Measurements from ENCODE around the gene PCLO.
"Not testable (repeated sequence)": the region's sequence is repeated elsewhere in the genome, so short reads cannot be mapped to it uniquely, and the experiment has no call there.

PCLO gene

GRCh38 chr7:83055197-83055596 lies 107.5 kb downstream of the PCLO start:
- Histone ChIP-seq H3K27me3 (ENCODE audit: control insufficient read depth in 2 of 2, insufficient read depth in 2 of 2, low read length in 2 of 2) (no peaks in the 10 kb centered on the region), H3K36me3 (ENCODE audit: control insufficient read depth in 2 of 2, insufficient read depth in 2 of 2, low read length in 2 of 2) (no peaks in the 10 kb centered on the region), H3K27ac (ENCODE audit: low read depth in 2 of 2, low read length in 2 of 2) (no peak overlapping the region), H3K4me3 (ENCODE audit: low read length in 2 of 2) (no peak overlapping the region), H3K9ac (ENCODE audit: low read depth in 1 of 2, low read length in 2 of 2) (no peak overlapping the region), H3K9me3 (ENCODE audit: control insufficient read depth in 2 of 2, low read length in 2 of 2) (no peaks in the 10 kb centered on the region), H3K4me1 (ENCODE audit: control insufficient read depth in 2 of 2, insufficient read depth in 2 of 2, low read length in 2 of 2) (no peaks in the 10 kb centered on the region)

GRCh38 chr7:83054472-83054871 lies 108.2 kb downstream of the PCLO start:
- H3K9ac ChIP-seq (ENCODE audit: low read depth in 1 of 2, low read length in 2 of 2), result no peak overlapping the region
- no peaks in the 10 kb centered on the region for H3K27me3 ChIP-seq (ENCODE audit: control insufficient read depth in 2 of 2, insufficient read depth in 2 of 2, low read length in 2 of 2)
- H3K9me3 ChIP-seq (ENCODE audit: control insufficient read depth in 2 of 2, low read length in 2 of 2), result no peaks in the 10 kb centered on the region
- H3K4me1 ChIP-seq (ENCODE audit: control insufficient read depth in 2 of 2, insufficient read depth in 2 of 2, low read length in 2 of 2), result no peaks in the 10 kb centered on the region
- H3K4me3 ChIP-seq (ENCODE audit: low read length in 2 of 2), result no peak overlapping the region
- no peaks in the 10 kb centered on the region for H3K36me3 ChIP-seq (ENCODE audit: control insufficient read depth in 2 of 2, insufficient read depth in 2 of 2, low read length in 2 of 2)
- H3K27ac ChIP-seq (ENCODE audit: low read depth in 2 of 2, low read length in 2 of 2), result no peak overlapping the region

DNA sequence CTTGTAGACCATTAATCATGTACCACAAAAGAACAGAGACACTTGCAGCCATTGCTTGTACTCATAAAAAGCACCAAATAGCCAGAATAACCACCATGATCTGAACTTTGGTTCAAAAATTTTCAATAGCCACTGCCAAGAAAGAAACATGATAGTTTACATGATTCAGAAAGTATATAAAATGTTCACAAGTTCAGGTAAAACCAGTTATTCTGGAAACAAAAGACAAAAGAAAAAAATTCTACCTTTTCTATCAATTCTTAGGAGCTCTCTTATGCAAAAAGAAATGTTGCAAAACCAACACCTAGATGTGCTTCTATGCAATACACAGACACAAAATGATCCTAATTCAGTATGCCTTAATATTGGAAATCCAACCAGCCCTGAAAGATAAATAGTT lies 108.7 kb downstream of the PCLO start:
- Histone ChIP-seq H3K27ac (ENCODE audit: low read depth in 2 of 2, low read length in 2 of 2) (no peak overlapping the region), H3K4me3 (ENCODE audit: low read length in 2 of 2) (no peak overlapping the region), H3K4me1 (ENCODE audit: control insufficient read depth in 2 of 2, insufficient read depth in 2 of 2, low read length in 2 of 2) (no peaks in the 10 kb centered on the region), H3K9ac (ENCODE audit: low read depth in 1 of 2, low read length in 2 of 2) (no peak overlapping the region), H3K27me3 (ENCODE audit: control insufficient read depth in 2 of 2, insufficient read depth in 2 of 2, low read length in 2 of 2) (no peaks in the 10 kb centered on the region), H3K9me3 (ENCODE audit: control insufficient read depth in 2 of 2, low read length in 2 of 2) (no peaks in the 10 kb centered on the region), H3K36me3 (ENCODE audit: control insufficient read depth in 2 of 2, insufficient read depth in 2 of 2, low read length in 2 of 2) (no peaks in the 10 kb centered on the region)

DNA sequence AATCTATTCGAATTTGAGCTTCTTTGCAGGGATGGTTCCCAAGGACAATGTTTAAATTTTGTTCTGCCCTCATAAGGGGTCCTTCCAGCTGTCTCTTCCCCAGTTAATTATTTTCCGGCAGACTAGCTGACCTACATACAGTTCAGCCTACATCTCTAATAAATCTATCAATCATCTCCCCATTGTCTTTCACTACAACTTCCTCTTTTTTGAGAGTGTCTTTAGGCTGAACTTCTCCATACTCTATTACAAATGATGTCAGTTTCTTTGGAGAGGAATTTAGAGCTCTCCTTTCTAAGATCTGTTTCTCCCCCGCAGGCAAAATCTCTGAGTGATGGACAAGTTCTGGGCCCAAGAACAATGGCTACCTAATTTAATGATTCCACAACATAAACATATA lies 122.2 kb downstream of the PCLO start:
- Histone ChIP-seq H3K27ac (ENCODE audit: low read depth in 2 of 2, low read length in 2 of 2) (no peak overlapping the region), H3K36me3 (ENCODE audit: control insufficient read depth in 2 of 2, insufficient read depth in 2 of 2, low read length in 2 of 2) (no peaks in the 10 kb centered on the region), H3K9me3 (ENCODE audit: control insufficient read depth in 2 of 2, low read length in 2 of 2) (no peaks in the 10 kb centered on the region), H3K9ac (ENCODE audit: low read depth in 1 of 2, low read length in 2 of 2) (no peak overlapping the region), H3K4me1 (ENCODE audit: control insufficient read depth in 2 of 2, insufficient read depth in 2 of 2, low read length in 2 of 2) (no peaks in the 10 kb centered on the region), H3K27me3 (ENCODE audit: control insufficient read depth in 2 of 2, insufficient read depth in 2 of 2, low read length in 2 of 2) (no peaks in the 10 kb centered on the region), H3K4me3 (ENCODE audit: low read length in 2 of 2) (no peak overlapping the region)

- Histone ChIP-seq H3K9me3 (ENCODE audit: control insufficient read depth in 2 of 2, low read length in 2 of 2) (no peaks in the 10 kb centered on the region), H3K4me3 (ENCODE audit: low read length in 2 of 2) (no peak overlapping the region), H3K4me1 (ENCODE audit: control insufficient read depth in 2 of 2, insufficient read depth in 2 of 2, low read length in 2 of 2) (no peaks in the 10 kb centered on the region), H3K9ac (ENCODE audit: low read depth in 1 of 2, low read length in 2 of 2) (no peak overlapping the region), H3K27ac (ENCODE audit: low read depth in 2 of 2, low read length in 2 of 2) (no peak overlapping the region), H3K36me3 (ENCODE audit: control insufficient read depth in 2 of 2, insufficient read depth in 2 of 2, low read length in 2 of 2) (no peaks in the 10 kb centered on the region), H3K27me3 (ENCODE audit: control insufficient read depth in 2 of 2, insufficient read depth in 2 of 2, low read length in 2 of 2) (no peaks in the 10 kb centered on the region)
Measured at GRCh38 chr7:83038787-83039186, 123.9 kb downstream of the PCLO start.

DNA sequence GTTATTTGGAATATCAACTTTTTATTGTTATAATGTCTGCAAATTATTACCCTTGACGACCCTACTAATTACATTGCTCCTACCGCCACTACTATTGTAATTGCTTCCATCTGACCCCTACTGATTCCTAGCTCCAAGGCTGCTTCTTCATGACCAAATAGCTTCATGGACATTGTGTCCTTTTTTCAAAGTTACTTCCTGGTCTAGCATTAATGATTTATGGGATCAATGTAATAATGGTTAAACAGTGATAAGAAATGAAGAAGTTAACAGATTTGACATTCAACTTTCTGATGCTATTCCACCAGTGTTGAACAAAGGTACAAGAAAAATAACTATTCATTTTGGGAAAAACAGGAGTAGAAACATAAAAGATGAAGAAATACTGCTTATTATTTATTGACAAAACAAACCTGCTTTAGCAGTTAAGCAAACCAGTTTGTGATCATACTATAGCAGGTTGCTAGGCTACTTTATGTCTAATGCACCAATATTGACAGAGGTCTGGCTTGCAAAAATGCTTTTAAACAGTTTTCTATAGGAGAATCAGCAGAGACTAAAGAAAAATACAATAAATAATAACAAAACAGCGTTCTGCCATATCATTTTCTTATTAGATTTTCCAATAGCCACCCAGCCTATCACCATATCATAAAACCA lies 125.8 kb downstream of the PCLO start:
- no peaks in the 10 kb centered on the region for H3K36me3 ChIP-seq (ENCODE audit: control insufficient read depth in 2 of 2, insufficient read depth in 2 of 2, low read length in 2 of 2)
- H3K9ac ChIP-seq (ENCODE audit: low read depth in 1 of 2, low read length in 2 of 2), result no peak overlapping the region
- no peaks in the 10 kb centered on the region for H3K4me1 ChIP-seq (ENCODE audit: control insufficient read depth in 2 of 2, insufficient read depth in 2 of 2, low read length in 2 of 2)
- H3K4me3 ChIP-seq (ENCODE audit: low read length in 2 of 2), result no peak overlapping the region
- no peak overlapping the region for H3K27ac ChIP-seq (ENCODE audit: low read depth in 2 of 2, low read length in 2 of 2)
- H3K9me3 ChIP-seq (ENCODE audit: control insufficient read depth in 2 of 2, low read length in 2 of 2), result no peaks in the 10 kb centered on the region
- no peaks in the 10 kb centered on the region for H3K27me3 ChIP-seq (ENCODE audit: control insufficient read depth in 2 of 2, insufficient read depth in 2 of 2, low read length in 2 of 2)

DNA sequence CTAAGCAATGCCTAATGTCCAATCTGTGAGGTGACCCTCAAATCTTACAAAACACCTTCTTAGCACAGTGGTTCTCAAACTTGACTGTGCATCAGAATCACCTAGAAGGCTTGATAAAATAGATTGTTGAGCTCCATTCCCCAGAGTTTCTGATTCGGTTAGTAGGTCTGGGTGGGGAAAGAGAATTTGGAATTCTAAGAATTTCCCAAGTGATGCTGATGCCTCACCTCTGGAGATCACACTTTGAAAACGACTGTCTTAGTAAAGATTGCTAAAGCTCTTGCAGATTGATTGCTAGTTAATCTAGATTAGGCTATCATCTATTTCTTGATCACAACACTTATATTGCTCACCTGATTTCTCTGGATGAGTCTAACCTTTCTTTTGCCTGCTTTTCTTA lies 126.6 kb downstream of the PCLO start:
- H3K9me3 ChIP-seq (ENCODE audit: control insufficient read depth in 2 of 2, low read length in 2 of 2), result no peaks in the 10 kb centered on the region
- H3K27me3 ChIP-seq (ENCODE audit: control insufficient read depth in 2 of 2, insufficient read depth in 2 of 2, low read length in 2 of 2), result no peaks in the 10 kb centered on the region
- no peaks in the 10 kb centered on the region for H3K4me1 ChIP-seq (ENCODE audit: control insufficient read depth in 2 of 2, insufficient read depth in 2 of 2, low read length in 2 of 2)

GRCh38 chr7:83032195-83032594 lies 130.5 kb downstream of the PCLO start:
- H3K36me3 ChIP-seq (ENCODE audit: control insufficient read depth in 2 of 2, insufficient read depth in 2 of 2, low read length in 2 of 2), result no peaks in the 10 kb centered on the region
- H3K9me3 ChIP-seq (ENCODE audit: control insufficient read depth in 2 of 2, low read length in 2 of 2), result no peaks in the 10 kb centered on the region

More for the DNA sequence above, 126.6 kb downstream of the PCLO start:
- Histone ChIP-seq H3K27ac (ENCODE audit: low read depth in 2 of 2, low read length in 2 of 2) (no peak overlapping the region), H3K4me3 (ENCODE audit: low read length in 2 of 2) (no peak overlapping the region), H3K9ac (ENCODE audit: low read depth in 1 of 2, low read length in 2 of 2) (no peak overlapping the region), H3K36me3 (ENCODE audit: control insufficient read depth in 2 of 2, insufficient read depth in 2 of 2, low read length in 2 of 2) (no peaks in the 10 kb centered on the region)

DNA sequence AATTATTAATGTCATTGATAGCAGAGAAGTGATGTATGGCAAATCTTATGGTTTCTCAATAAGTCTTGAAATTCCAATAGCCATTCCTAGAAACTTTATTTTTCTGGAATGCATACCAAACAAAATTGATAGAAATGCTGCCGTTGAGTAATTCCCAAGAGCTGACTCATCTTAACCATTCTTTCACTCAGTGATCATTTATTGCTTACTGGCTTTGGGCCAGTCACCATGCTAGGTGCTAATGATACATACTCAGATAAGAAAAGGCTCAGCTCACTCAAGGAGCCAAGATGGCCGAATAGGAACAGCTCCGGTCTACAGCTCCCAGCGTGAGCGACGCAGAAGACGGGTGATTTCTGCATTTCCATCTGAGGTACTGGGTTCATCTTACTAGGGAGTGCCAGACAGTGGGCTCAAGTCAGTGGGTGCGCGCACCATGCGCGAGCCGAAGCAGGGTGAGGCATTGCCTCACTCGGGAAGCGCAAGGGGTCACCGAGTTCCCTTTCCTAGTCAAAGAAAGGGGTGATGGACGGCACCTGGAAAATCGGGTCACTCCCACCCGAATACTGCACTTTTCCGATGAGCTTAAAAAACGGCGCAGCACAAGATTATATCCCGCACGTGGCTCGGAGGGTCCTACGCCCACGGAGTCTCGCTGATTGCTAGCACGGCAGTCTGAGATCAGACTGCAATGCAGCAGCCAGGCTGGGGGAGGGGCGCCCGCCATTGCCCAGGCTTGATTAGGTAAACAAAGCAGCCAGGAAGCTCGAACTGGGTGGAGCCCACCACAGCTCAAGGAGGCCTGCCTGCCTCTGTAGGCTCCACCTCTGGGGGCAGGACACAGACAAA lies 138.6 kb downstream of the PCLO start:
- not testable (repeated sequence) for H3K27ac ChIP-seq (ENCODE audit: low read depth in 2 of 2, low read length in 2 of 2); H3K27me3 ChIP-seq (ENCODE audit: control insufficient read depth in 2 of 2, insufficient read depth in 2 of 2, low read length in 2 of 2); H3K4me3 ChIP-seq (ENCODE audit: low read length in 2 of 2); H3K36me3 ChIP-seq (ENCODE audit: control insufficient read depth in 2 of 2, insufficient read depth in 2 of 2, low read length in 2 of 2); H3K9me3 ChIP-seq (ENCODE audit: control insufficient read depth in 2 of 2, low read length in 2 of 2); H3K4me1 ChIP-seq (ENCODE audit: control insufficient read depth in 2 of 2, insufficient read depth in 2 of 2, low read length in 2 of 2); H3K9ac ChIP-seq (ENCODE audit: low read depth in 1 of 2, low read length in 2 of 2)

More at GRCh38 chr7:83032195-83032594, 130.5 kb downstream of the PCLO start:
- Histone ChIP-seq H3K27me3 (ENCODE audit: control insufficient read depth in 2 of 2, insufficient read depth in 2 of 2, low read length in 2 of 2) (no peaks in the 10 kb centered on the region), H3K4me3 (ENCODE audit: low read length in 2 of 2) (no peak overlapping the region), H3K27ac (ENCODE audit: low read depth in 2 of 2, low read length in 2 of 2) (no peak overlapping the region), H3K4me1 (ENCODE audit: control insufficient read depth in 2 of 2, insufficient read depth in 2 of 2, low read length in 2 of 2) (no peaks in the 10 kb centered on the region), H3K9ac (ENCODE audit: low read depth in 1 of 2, low read length in 2 of 2) (no peak overlapping the region)

DNA sequence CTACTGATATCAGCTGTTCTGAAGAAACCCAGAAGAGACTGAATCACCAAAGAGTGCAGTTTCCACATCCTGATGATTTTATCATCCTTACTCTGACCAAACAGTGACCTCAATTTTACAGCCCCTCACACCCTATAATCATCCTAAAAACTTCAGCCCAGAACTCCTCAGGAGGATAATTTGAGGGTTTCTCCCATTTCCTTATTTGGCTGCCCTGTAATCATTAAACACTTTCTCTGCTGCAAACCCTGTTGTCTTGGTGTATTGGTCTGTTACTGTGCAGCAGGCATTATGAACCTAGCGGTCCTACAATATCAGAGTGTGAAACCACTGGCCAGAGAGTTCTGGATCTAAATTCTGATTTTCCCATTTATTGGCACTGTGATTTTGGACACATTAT lies 141.7 kb downstream of the PCLO start:
- Histone ChIP-seq H3K4me1 (ENCODE audit: control insufficient read depth in 2 of 2, insufficient read depth in 2 of 2, low read length in 2 of 2) (no peaks in the 10 kb centered on the region), H3K9ac (ENCODE audit: low read depth in 1 of 2, low read length in 2 of 2) (no peak overlapping the region), H3K4me3 (ENCODE audit: low read length in 2 of 2) (no peak overlapping the region), H3K36me3 (ENCODE audit: control insufficient read depth in 2 of 2, insufficient read depth in 2 of 2, low read length in 2 of 2) (no peaks in the 10 kb centered on the region), H3K27ac (ENCODE audit: low read depth in 2 of 2, low read length in 2 of 2) (no peak overlapping the region), H3K27me3 (ENCODE audit: control insufficient read depth in 2 of 2, insufficient read depth in 2 of 2, low read length in 2 of 2) (no peaks in the 10 kb centered on the region), H3K9me3 (ENCODE audit: control insufficient read depth in 2 of 2, low read length in 2 of 2) (peaks cover 0 to 5% of the 10 kb centered on the region in 2 donors)
